ENCODE measurements around the gene ADGRE2.
"Not testable (repeated sequence)": the region's sequence is repeated elsewhere in the genome, so short reads cannot be mapped to it uniquely, and the experiment has no call there.

The ADGRE2 gene

DNA sequence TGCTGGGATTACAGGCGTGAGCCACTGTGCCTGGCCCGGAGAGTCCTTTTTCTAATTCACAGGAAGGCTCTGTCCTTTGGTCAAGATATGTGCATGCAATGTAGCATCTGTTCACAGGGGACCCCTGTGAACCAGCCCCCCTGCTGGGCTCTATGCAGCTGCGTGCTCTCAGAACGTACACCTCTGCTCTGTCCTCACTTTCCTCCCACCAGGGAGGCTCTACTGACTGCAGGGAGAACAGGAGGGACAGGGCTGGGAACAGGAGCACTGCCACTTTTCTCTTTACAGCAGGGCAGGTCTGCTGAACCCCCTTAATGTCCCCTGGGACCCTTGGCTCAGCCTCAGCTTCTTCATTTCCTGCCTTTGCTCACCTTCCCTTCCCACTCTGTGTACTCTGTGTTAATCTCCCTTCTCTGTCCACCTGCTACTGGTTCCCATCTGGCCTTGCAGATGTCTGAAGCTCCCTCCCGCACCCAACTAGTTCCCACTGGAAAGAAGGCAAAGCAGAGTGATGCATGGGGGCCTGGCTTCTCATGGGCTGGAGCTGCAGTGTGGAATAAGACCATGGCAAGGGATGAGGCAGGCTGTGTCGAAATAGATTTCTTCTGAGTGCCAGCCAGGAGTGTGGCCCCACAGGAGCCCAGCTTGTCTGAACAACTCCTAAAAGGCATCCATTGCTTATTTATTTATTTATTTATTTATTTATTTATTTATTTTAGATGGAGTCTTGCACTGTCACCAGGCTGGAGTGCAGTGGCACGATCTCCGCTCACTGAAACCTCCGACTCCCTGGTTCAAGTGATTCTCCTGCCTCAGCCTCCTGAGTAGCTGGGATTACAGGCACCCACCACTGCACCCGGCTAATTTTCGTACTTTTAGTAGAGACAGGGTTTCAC is 7.2 kb downstream of the ADGRE2 start:
- TF ChIP-seq POLR2A (IDR thresholded peaks at IDR 0.05; ENCODE audit: extremely low read depth, insufficient read length) (no peak), MYC (IDR thresholded peaks at IDR 0.05; ENCODE audit: low read depth, low read length) (no peak)
- TF ChIP-seq, protein P1, sequence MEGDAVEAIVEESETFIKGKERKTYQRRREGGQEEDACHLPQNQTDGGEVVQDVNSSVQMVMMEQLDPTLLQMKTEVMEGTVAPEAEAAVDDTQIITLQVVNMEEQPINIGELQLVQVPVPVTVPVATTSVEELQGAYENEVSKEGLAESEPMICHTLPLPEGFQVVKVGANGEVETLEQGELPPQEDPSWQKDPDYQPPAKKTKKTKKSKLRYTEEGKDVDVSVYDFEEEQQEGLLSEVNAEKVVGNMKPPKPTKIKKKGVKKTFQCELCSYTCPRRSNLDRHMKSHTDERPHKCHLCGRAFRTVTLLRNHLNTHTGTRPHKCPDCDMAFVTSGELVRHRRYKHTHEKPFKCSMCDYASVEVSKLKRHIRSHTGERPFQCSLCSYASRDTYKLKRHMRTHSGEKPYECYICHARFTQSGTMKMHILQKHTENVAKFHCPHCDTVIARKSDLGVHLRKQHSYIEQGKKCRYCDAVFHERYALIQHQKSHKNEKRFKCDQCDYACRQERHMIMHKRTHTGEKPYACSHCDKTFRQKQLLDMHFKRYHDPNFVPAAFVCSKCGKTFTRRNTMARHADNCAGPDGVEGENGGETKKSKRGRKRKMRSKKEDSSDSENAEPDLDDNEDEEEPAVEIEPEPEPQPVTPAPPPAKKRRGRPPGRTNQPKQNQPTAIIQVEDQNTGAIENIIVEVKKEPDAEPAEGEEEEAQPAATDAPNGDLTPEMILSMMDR (IDR thresholded peaks at IDR 0.05; ENCODE audit: low read depth, low read length): no peak
- TF ChIP-seq, protein P2, sequence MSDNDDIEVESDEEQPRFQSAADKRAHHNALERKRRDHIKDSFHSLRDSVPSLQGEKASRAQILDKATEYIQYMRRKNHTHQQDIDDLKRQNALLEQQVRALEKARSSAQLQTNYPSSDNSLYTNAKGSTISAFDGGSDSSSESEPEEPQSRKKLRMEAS (IDR thresholded peaks at IDR 0.05; ENCODE audit: low read depth, low read length): no peak
- no peak overlapping the region for H3K4me3 ChIP-seq (ENCODE audit: low read depth, low read length)
- peak; percentile 40 for DNase-seq (ENCODE audit: low read depth)

DNA sequence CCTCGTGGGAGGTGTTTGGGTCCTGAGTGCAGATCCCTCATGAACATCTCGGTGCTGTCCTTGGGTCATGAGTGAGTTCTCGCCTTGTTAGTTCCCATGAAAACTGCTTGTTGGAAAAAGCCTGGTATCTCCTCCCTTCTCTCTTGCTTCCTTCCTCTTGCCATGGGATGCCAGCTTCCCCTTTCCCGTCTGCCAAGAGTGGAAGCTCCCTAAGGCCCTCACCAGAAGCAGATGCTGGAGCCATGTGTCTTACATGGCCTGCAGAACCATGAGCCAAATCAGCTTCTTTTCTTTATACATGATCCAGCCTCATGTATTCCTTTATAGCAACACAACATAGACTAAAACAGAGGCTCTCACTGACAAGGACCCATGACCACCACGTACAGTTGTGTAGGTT is 8.2 kb downstream of the ADGRE2 start:
- DNase-seq (ENCODE audit: low read depth): no peak
- TF ChIP-seq, protein P2 (IDR thresholded peaks at IDR 0.05; ENCODE audit: low read depth, low read length): no peak
- no peak for TF ChIP-seq MYC (IDR thresholded peaks at IDR 0.05; ENCODE audit: low read depth, low read length)
- TF ChIP-seq POLR2A (IDR thresholded peaks at IDR 0.05; ENCODE audit: extremely low read depth, insufficient read length): no peak

DNA sequence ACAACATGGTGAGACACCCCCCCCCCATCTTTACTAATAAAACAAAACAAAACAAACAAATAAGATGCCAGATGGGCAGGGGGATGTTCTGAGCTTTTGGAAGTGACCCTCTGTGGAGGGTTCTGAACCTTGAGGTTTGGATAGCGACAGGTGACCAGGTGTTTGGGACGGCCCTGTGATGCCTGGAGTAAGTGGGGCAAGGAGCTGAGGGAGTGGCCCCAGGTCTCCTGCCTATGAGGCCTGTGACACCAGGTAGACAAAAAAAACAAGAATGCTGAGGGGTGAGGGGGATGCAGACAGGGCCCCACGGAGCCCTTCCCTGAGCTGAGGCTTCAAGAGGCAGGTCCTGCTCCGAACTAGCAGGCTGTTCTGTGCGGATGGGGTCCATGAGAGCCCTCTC is 9.2 kb downstream of the ADGRE2 start:
- DNase-seq (ENCODE audit: low read depth): no peak
- H3K4me3 ChIP-seq (ENCODE audit: low read depth, low read length): no peak overlapping the region
- TF ChIP-seq, protein P1 (IDR thresholded peaks at IDR 0.05; ENCODE audit: low read depth, low read length): no peak
- TF ChIP-seq MYC (IDR thresholded peaks at IDR 0.05; ENCODE audit: low read depth, low read length) (no peak), POLR2A (IDR thresholded peaks at IDR 0.05; ENCODE audit: extremely low read depth, insufficient read length) (no peak)
- TF ChIP-seq, protein P2 (IDR thresholded peaks at IDR 0.05; ENCODE audit: low read depth, low read length): no peak

More for the DNA sequence above, 8.2 kb downstream of the ADGRE2 start:
- no peak overlapping the region for H3K4me3 ChIP-seq (ENCODE audit: low read depth, low read length)

DNA sequence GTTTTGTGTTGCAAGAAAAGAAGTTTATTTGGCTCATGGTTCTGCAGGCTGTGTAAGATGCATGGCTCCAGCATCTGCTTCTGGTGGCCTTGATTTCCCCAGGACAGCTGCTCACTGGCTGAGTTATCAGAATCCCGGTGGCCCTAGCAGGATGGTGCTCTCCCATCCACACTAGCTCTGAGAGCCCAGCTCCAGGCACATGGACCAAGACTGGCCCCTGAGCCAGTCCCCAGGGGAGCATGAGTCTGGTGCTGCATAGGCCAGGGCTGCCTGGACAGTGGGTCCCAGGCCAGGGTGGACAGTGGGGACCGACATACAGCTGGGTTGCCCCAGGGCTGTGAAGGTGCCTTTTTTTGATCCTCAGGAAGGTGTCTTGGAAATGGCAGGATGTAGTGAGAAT is 10.4 kb downstream of the ADGRE2 start:
- no peak for DNase-seq (ENCODE audit: low read depth)
- no peak overlapping the region for H3K4me3 ChIP-seq (ENCODE audit: low read depth, low read length)
- TF ChIP-seq, protein P2 (IDR thresholded peaks at IDR 0.05; ENCODE audit: low read depth, low read length): no peak
- TF ChIP-seq POLR2A (IDR thresholded peaks at IDR 0.05; ENCODE audit: extremely low read depth, insufficient read length): no peak
- TF ChIP-seq, protein P1 (IDR thresholded peaks at IDR 0.05; ENCODE audit: low read depth, low read length): no peak
- TF ChIP-seq MYC (IDR thresholded peaks at IDR 0.05; ENCODE audit: low read depth, low read length): no peak

DNA sequence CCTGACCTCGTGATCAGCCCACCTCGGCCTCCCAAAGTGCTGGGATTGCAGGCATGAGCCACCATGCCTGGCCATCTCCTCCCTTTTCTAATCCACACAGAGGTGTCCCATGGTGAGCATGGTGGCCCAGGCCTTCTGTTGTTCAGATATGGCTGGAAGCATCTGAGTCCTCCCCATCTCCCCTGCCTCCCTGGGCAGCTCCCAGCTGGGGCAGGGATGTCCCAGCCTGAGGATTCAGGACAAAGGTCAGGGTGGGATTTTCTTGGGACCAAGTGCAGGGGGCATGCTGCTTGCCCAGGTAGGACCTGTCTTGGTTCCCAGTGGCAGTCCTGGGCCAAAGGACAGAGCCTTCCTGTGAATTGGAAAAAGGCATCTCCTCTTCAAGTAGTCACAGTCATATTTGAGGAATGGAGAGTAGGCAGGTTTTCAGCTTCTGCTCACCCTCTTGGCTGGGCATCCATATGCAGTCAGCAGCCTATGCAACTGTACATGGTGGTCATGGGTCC is 10.8 kb downstream of the ADGRE2 start:
- H3K4me3 ChIP-seq (ENCODE audit: low read depth, low read length): no peak overlapping the region
- TF ChIP-seq, protein P1 (IDR thresholded peaks at IDR 0.05; ENCODE audit: low read depth, low read length): no peak
- TF ChIP-seq POLR2A (IDR thresholded peaks at IDR 0.05; ENCODE audit: extremely low read depth, insufficient read length) (no peak), MYC (IDR thresholded peaks at IDR 0.05; ENCODE audit: low read depth, low read length) (no peak)
- TF ChIP-seq, protein P2 (IDR thresholded peaks at IDR 0.05; ENCODE audit: low read depth, low read length): no peak
- no peak for DNase-seq (ENCODE audit: low read depth)

DNA sequence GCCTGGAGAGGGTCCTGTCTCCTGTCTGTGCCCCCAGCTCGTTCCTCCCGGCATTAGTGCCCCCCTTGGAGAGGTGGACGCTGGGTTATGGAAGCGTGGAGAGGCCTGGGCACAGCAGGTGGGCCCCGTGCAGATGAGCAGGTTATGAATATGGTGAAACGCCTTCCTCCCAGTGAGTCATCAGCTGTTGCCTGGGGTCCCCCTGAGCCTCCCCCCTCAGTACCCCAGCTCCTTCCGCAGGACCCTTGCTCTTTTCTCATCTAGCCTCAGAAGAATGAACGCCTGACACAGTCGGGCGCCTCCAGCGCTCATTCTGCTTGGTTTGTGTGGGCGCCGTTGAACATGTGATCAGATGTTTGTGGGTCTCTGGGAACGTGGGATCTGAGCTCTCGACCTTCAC is 12.5 kb downstream of the ADGRE2 start:
- not testable (repeated sequence) for DNase-seq (ENCODE audit: low read depth); H3K4me3 ChIP-seq (ENCODE audit: low read depth, low read length)

DNA sequence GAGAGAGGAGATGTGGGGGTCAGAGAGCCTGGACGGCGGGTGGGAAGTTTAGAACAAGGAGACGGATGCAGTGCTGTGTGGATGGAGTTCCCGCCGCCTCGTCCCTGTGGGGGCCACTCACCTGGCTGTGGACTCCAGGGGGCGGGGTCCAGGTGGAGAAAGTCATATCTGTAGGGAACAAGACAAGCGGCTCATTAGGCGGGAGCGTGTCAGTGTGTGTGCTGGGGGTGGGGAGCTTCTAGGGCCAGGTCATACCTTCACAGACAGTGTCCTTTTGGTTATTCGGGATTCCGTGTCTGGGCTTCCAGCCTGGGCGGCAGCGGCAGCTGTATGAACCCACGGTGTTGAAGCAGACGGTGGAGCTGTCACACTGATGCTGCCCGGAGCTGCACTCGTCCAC is 13.0 kb downstream of the ADGRE2 start:
- not testable (repeated sequence) for H3K4me3 ChIP-seq (ENCODE audit: low read depth, low read length); DNase-seq (ENCODE audit: low read depth)
